Mesendoderm (in vitro differentiated cells): ENCODE results near the gene ACACA.

Experiments used
- DNase-seq: peaks from one replicate; pipeline ENCODE4 v3.0.0; 2013
- H2AK5ac ChIP-seq: 2 replicates; pipeline ENCODE4 v1.6.1; 2013; ENCODE audit warnings: low read length, inconsistent platforms
- H2BK120ac ChIP-seq: 2 replicates; pipeline ENCODE4 v1.6.1; 2013; ENCODE audit warnings: low read depth, mild to moderate bottlenecking, low read length, moderate library complexity, mixed read lengths
- H2BK15ac ChIP-seq: replicated peaks from 2 replicates; pipeline ENCODE4 v1.6.1; 2013; ENCODE audit warnings: low read depth, mild to moderate bottlenecking, moderate library complexity
- H2BK5ac ChIP-seq: 2 replicates; pipeline ENCODE4 v1.6.1; 2013; ENCODE audit warnings: low read length, inconsistent platforms
- H3K18ac ChIP-seq: 2 replicates; pipeline ENCODE4 v1.6.1; 2013; ENCODE audit warnings: mild to moderate bottlenecking, low read length, mixed read lengths
- H3K23ac ChIP-seq: one replicate; pipeline ENCODE4 v1.6.1; 2013; ENCODE audit warnings: low read length
- H3K27ac ChIP-seq: 2 replicates; pipeline ENCODE4 v1.5.1; 2013; ENCODE audit warnings: low read depth, mild to moderate bottlenecking, inconsistent platforms, low read length, moderate library complexity
- H3K27me3 ChIP-seq: 2 replicates; pipeline ENCODE4 v1.6.1; 2013; ENCODE audit warnings: low read length, control low read depth, mild to moderate bottlenecking, inconsistent platforms; ENCODE audit not compliant: insufficient read depth, poor library complexity
- H3K36me3 ChIP-seq: 2 replicates; pipeline ENCODE4 v1.6.1; 2013; ENCODE audit warnings: low read length, inconsistent platforms; ENCODE audit not compliant: control insufficient read depth, insufficient read depth
- H3K4ac ChIP-seq: one replicate; pipeline ENCODE4 v1.6.1; 2013; ENCODE audit warnings: low read depth, mild to moderate bottlenecking, low read length, moderate library complexity
- H3K4me1 ChIP-seq: 2 replicates; pipeline ENCODE4 v1.6.1; 2013; ENCODE audit warnings: low read depth, low read length, inconsistent platforms; ENCODE audit not compliant: control insufficient read depth
- H3K4me2 ChIP-seq: 2 replicates; pipeline ENCODE4 v1.6.1; 2013; ENCODE audit warnings: low read length
- H3K4me3 ChIP-seq: 2 replicates; pipeline ENCODE4 v1.5.1; 2013; ENCODE audit warnings: mild to moderate bottlenecking, low read length
- H3K56ac ChIP-seq: one replicate; pipeline ENCODE4 v1.6.1; 2013; ENCODE audit warnings: low read length
- H3K79me1 ChIP-seq: 2 replicates; pipeline ENCODE4 v1.6.1; 2013; ENCODE audit warnings: low read length, inconsistent platforms
- H3K79me2 ChIP-seq: 2 replicates; pipeline ENCODE4 v1.6.1; 2013; ENCODE audit warnings: mild to moderate bottlenecking, low read length; ENCODE audit not compliant: control insufficient read depth, insufficient read depth
- H3K9ac ChIP-seq: 2 replicates; pipeline ENCODE4 v1.6.1; 2013; ENCODE audit warnings: low read length, inconsistent platforms
- H4K5ac ChIP-seq: one replicate; pipeline ENCODE4 v1.6.1; 2013; ENCODE audit warnings: low read length
- H4K8ac ChIP-seq: one replicate; pipeline ENCODE4 v1.6.1; 2013; ENCODE audit warnings: low read depth, mild to moderate bottlenecking, control low read depth, low read length, moderate library complexity
- WGBS: extraction: QIAGEN DNeasy Blood & Tissue Kit; methylation state at CpG from one replicate; pipeline ENCODE4 v1.1.7; 2013; ENCODE audit warnings: low lambda C conversion rate, missing lambda C conversion rate; ENCODE audit not compliant: insufficient coverage; ENCODE audit errors: extremely low coverage; 5-methylcytosine and 5-hydroxymethylcytosine counted together

Gene ACACA

GRCh38 chr17:37117373-37118142 is 289.1 kb downstream of the ACACA start:
- Histone ChIP-seq H3K4me3 (no peak overlapping the region), H3K4ac (no peak overlapping the region)
- DNase-seq = no peak

GRCh38 chr17:37116671-37117185 is 289.9 kb downstream of the ACACA start:
- Histone ChIP-seq H3K23ac (no peak overlapping the region), H3K4me2 (no peak overlapping the region), H3K9ac (no peak overlapping the region), H2AK5ac (no peak overlapping the region), H3K56ac (no peak overlapping the region), H3K4me3 (no peak overlapping the region), H3K4me1 (peaks cover 6% of the 10 kb centered on the region), H3K18ac (no peak overlapping the region), H4K8ac (no peak overlapping the region), H3K27ac (no peak overlapping the region), H2BK120ac (no peak overlapping the region), H4K5ac (no peak overlapping the region), H3K79me2 (no peaks in the 10 kb centered on the region), H3K79me1 (no peaks in the 10 kb centered on the region), H2BK5ac (no peak overlapping the region), H3K27me3 (no peaks in the 10 kb centered on the region), H3K36me3 (peaks cover 7% of the 10 kb centered on the region), H2BK15ac (no peak overlapping the region), H3K4ac (no peak overlapping the region)
- WGBS = no CpG with 5 or more reads among the region's 7 CpGs
- no peak for DNase-seq

More at GRCh38 chr17:37117373-37118142, 289.1 kb downstream of the ACACA start:
- no peak overlapping the region for H3K23ac ChIP-seq
- no peak overlapping the region for H2BK15ac ChIP-seq
- H3K4me2 ChIP-seq = no peak overlapping the region
- no peak overlapping the region for H3K18ac ChIP-seq
- H3K36me3 ChIP-seq = peaks cover 7% of the 10 kb centered on the region
- no peak overlapping the region for H3K27ac ChIP-seq
- no peaks in the 10 kb centered on the region for H3K27me3 ChIP-seq
- no peak overlapping the region for H2BK5ac ChIP-seq
- no peaks in the 10 kb centered on the region for H3K79me2 ChIP-seq
- no peak overlapping the region for H3K56ac ChIP-seq
- WGBS = no CpG with 5 or more reads among the region's 7 CpGs
- H3K4me1 ChIP-seq = peaks cover 4% of the 10 kb centered on the region
- H2BK120ac ChIP-seq = no peak overlapping the region
- no peak overlapping the region for H4K5ac ChIP-seq
- H2AK5ac ChIP-seq = no peak overlapping the region
- no peak overlapping the region for H4K8ac ChIP-seq
- no peak overlapping the region for H3K9ac ChIP-seq
- H3K79me1 ChIP-seq = no peaks in the 10 kb centered on the region

- H3K27me3 ChIP-seq = no peaks in the 10 kb centered on the region
- H2AK5ac ChIP-seq = no peak overlapping the region
- H3K56ac ChIP-seq = peak overlapping the region; percentile 22
- H3K36me3 ChIP-seq = peaks cover 3% of the 10 kb centered on the region
- WGBS = no CpG with 5 or more reads among the region's 4 CpGs
- no peaks in the 10 kb centered on the region for H3K79me1 ChIP-seq
- H3K4me3 ChIP-seq = no peak overlapping the region
- H4K8ac ChIP-seq = no peak overlapping the region
- H3K23ac ChIP-seq = no peak overlapping the region
- no peak overlapping the region for H2BK15ac ChIP-seq
- H3K4me1 ChIP-seq = peaks cover 11% of the 10 kb centered on the region
- no peak overlapping the region for H2BK120ac ChIP-seq
- H3K27ac ChIP-seq = no peak overlapping the region
- no peak overlapping the region for H3K18ac ChIP-seq
- H2BK5ac ChIP-seq = no peak overlapping the region
- no peak overlapping the region for H3K9ac ChIP-seq
- no peak overlapping the region for H3K4me2 ChIP-seq
- no peaks in the 10 kb centered on the region for H3K79me2 ChIP-seq
- no peak overlapping the region for H4K5ac ChIP-seq
- DNase-seq = no peak
- H3K4ac ChIP-seq = no peak overlapping the region
Observed at GRCh38 chr17:37111329-37111728, 295.3 kb downstream of the ACACA start.

- no peaks in the 10 kb centered on the region for H3K79me1 ChIP-seq
- H3K4me3 ChIP-seq = no peak overlapping the region
- H2AK5ac ChIP-seq = no peak overlapping the region
- H3K4me1 ChIP-seq = peaks cover 11% of the 10 kb centered on the region
- no peak overlapping the region for H2BK15ac ChIP-seq
- H3K18ac ChIP-seq = no peak overlapping the region
- no peak overlapping the region for H4K8ac ChIP-seq
- H3K23ac ChIP-seq = no peak overlapping the region
- H2BK120ac ChIP-seq = no peak overlapping the region
- H2BK5ac ChIP-seq = no peak overlapping the region
- H3K4me2 ChIP-seq = no peak overlapping the region
- no peaks in the 10 kb centered on the region for H3K79me2 ChIP-seq
- no peak overlapping the region for H3K56ac ChIP-seq
- H3K36me3 ChIP-seq = peaks cover 3% of the 10 kb centered on the region
- DNase-seq = no peak
- H4K5ac ChIP-seq = no peak overlapping the region
- no peak overlapping the region for H3K9ac ChIP-seq
- H3K27me3 ChIP-seq = no peaks in the 10 kb centered on the region
- H3K27ac ChIP-seq = no peak overlapping the region
- no peak overlapping the region for H3K4ac ChIP-seq
- no CpG with 5 or more reads among the region's 4 CpGs for WGBS
Observed at GRCh38 chr17:37110746-37111145, 295.9 kb downstream of the ACACA start.

GRCh38 chr17:37109731-37110710 is 296.6 kb downstream of the ACACA start:
- Histone ChIP-seq H3K79me1 (no peaks in the 10 kb centered on the region), H3K56ac (no peak overlapping the region), H2AK5ac (no peak overlapping the region), H4K5ac (no peak overlapping the region), H3K18ac (no peak overlapping the region), H2BK5ac (peak overlapping the region; percentile 10), H3K4ac (peak overlapping the region; percentile 62), H3K4me3 (no peak overlapping the region), H3K23ac (peak overlapping the region; percentile 39), H3K27me3 (no peaks in the 10 kb centered on the region), H3K4me2 (no peak overlapping the region), H3K27ac (peak overlapping the region; percentile 55), H2BK120ac (no peak overlapping the region), H3K4me1 (peaks cover 11% of the 10 kb centered on the region), H3K79me2 (no peaks in the 10 kb centered on the region), H3K9ac (peak overlapping the region; percentile 8), H3K36me3 (peaks cover 3% of the 10 kb centered on the region), H4K8ac (no peak overlapping the region), H2BK15ac (no peak overlapping the region)
- WGBS = no CpG with 5 or more reads among the region's 9 CpGs
- DNase-seq = peak; percentile 79
